Gastroesophageal sphincter (tissue), 4 donors: ENCODE results near the gene FAT1. TPM values are rescaled to one million over a fixed set of nuclear protein-coding genes. Genes with fewer than 3 reads are reported as not detected.

ENCODE experiments used
- ATAC-seq: fragments of 150-250 bp; one replicate; pipeline ENCODE4 v1.9.1; 2016; ENCODE audit warnings: mild to moderate bottlenecking, moderate library complexity
- H3K27ac ChIP-seq, 4 donors: fragments of 200-600 bp; sonication (generic) in 3 of 4; 1 replicate in 3 of 4; 2 replicates in 1 of 4; pipeline ENCODE4 v1.5.1; 2016 to 2019
- H3K27me3 ChIP-seq: fragments of 200-600 bp; sonication (generic); one replicate; pipeline ENCODE4 v1.5.1; 2019
- H3K36me3 ChIP-seq, 2 donors: fragments of 200-600 bp; sonication (generic); one replicate each; pipeline ENCODE4 v1.5.1; 2019; ENCODE audit warnings: control low read depth in 1 of 2
- H3K4me1 ChIP-seq, 3 donors: fragments of 200-600 bp; sonication (generic); 1 replicate in 2 of 3; 2 replicates in 1 of 3; pipeline ENCODE4 v1.5.1; 2016 to 2019; ENCODE audit warnings: control low read depth in 2 of 3
- H3K4me3 ChIP-seq, 2 donors: fragments of 200-600 bp; sonication (generic); one replicate each; pipeline ENCODE4 v1.5.1; 2019; ENCODE audit warnings: mild to moderate bottlenecking in 1 of 2, moderate library complexity in 1 of 2
- H3K9me3 ChIP-seq, 3 donors: fragments of 200-600 bp; sonication (generic); one replicate each; pipeline ENCODE4 v1.5.1; 2017 to 2019; ENCODE audit warnings: control low read depth in 2 of 3
- EP300 ChIP-seq: sonication (generic); formaldehyde crosslinking; IDR thresholded peaks from one replicate; pipeline ENCODE4 v1.6.1; 2017; ENCODE audit warnings: antibody characterized with exemption, mild to moderate bottlenecking
- POLR2A ChIP-seq, 2 donors: fragments of 450-650 bp; IDR thresholded peaks; one replicate each; pipeline ENCODE4 v1.6.1; 2017; ENCODE audit warnings: antibody characterized with exemption in 2 of 2, mild to moderate bottlenecking in 2 of 2, moderate library complexity in 1 of 2
- POLR2AphosphoS5 ChIP-seq: sonication (generic); formaldehyde crosslinking; IDR thresholded peaks from one replicate; pipeline ENCODE4 v1.6.1; 2017; ENCODE audit warnings: antibody characterized with exemption
- WGBS, 2 donors: methylation state at CpG; one replicate each; pipeline ENCODE4 v1.1.5; 2018; ENCODE audit warnings: low coverage in 1 of 2; 5-methylcytosine and 5-hydroxymethylcytosine counted together
- total RNA-seq, 4 donors: library from RNA; depleted of rRNA; stranded (reverse); fragments of >200 nt; gene quantifications; one replicate each; pipeline ENCODE4 v1.1.0, GENCODE V29; 2016
- TF ChIP-seq, protein P1 (sequence below), 4 experiments: fragments of 200-600 bp in 2 of 4; fragments of 450-650 bp in 2 of 4; sonication (generic) in 1 of 4; IDR thresholded peaks; one replicate each; pipeline ENCODE4 v1.5.1; 2017 to 2019; ENCODE audit warnings: antibody characterized with exemption in 4 of 4, mild to moderate bottlenecking in 2 of 4, moderate library complexity in 2 of 4

Gene FAT1
- total RNA-seq, 4 donors from 2014 or later, result 84.4 to 279 (median 154) TPM

GRCh38 chr4:186684220-186684619 lies 39.4 kb downstream of the FAT1 start:
- Histone ChIP-seq H3K36me3 (no peaks in the 10 kb centered on the region), H3K27me3 (no peaks in the 10 kb centered on the region), H3K4me3 (peak overlapping the region; percentile 21 to 31), H3K4me1 (peaks cover 7 to 62% (median 15%) of the 10 kb centered on the region in 3 donors), H3K9me3 (no peaks in the 10 kb centered on the region), H3K27ac (peak overlapping the region; percentile 72 to 91 (median 87))
- WGBS, 2 donors, result 26 to 76% methylated on average over 8 to 12 of the region's 12 CpGs
- TF ChIP-seq, protein P1, sequence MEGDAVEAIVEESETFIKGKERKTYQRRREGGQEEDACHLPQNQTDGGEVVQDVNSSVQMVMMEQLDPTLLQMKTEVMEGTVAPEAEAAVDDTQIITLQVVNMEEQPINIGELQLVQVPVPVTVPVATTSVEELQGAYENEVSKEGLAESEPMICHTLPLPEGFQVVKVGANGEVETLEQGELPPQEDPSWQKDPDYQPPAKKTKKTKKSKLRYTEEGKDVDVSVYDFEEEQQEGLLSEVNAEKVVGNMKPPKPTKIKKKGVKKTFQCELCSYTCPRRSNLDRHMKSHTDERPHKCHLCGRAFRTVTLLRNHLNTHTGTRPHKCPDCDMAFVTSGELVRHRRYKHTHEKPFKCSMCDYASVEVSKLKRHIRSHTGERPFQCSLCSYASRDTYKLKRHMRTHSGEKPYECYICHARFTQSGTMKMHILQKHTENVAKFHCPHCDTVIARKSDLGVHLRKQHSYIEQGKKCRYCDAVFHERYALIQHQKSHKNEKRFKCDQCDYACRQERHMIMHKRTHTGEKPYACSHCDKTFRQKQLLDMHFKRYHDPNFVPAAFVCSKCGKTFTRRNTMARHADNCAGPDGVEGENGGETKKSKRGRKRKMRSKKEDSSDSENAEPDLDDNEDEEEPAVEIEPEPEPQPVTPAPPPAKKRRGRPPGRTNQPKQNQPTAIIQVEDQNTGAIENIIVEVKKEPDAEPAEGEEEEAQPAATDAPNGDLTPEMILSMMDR (IDR thresholded peaks at IDR 0.05), result no peak
- TF ChIP-seq EP300 (no peak), POLR2AphosphoS5 (no peak), POLR2A (IDR thresholded peaks at IDR 0.05) (no peak)
- no peak for ATAC-seq

DNA sequence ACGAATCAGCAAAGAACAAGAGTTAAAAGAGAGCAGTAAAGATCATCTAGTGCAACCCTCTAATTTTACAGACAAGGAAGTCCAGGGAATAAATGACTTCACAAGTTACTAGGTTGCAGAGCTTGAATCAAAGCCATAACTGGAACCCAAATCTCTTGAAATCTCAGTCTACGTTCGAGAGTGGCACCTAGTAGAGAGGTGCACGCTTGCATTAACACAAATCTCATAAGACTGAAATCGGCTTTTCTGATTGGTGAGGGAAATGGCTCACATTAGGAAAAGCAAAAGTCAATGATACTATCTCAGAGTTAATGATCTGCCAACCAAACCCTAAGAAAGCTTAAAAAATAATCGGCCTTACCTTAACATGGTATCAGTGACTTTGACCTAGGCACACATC lies 43.0 kb downstream of the FAT1 start:
- Histone ChIP-seq H3K27me3 (no peaks in the 10 kb centered on the region), H3K9me3 (no peaks in the 10 kb centered on the region), H3K4me1 (peaks cover 13 to 53% (median 17%) of the 10 kb centered on the region in 3 donors), H3K36me3 (no peaks in the 10 kb centered on the region), H3K4me3 (no peak overlapping the region), H3K27ac (peak overlapping the region in 2 of 4 donors; percentile 31 to 47)
- TF ChIP-seq, protein P1 (IDR thresholded peaks at IDR 0.05), result no peak
- TF ChIP-seq POLR2A (IDR thresholded peaks at IDR 0.05) (no peak), EP300 (no peak), POLR2AphosphoS5 (no peak)
- 90 to 92% methylated on average over 6 of the region's 6 CpGs for WGBS, 2 donors
- ATAC-seq, result no peak

DNA sequence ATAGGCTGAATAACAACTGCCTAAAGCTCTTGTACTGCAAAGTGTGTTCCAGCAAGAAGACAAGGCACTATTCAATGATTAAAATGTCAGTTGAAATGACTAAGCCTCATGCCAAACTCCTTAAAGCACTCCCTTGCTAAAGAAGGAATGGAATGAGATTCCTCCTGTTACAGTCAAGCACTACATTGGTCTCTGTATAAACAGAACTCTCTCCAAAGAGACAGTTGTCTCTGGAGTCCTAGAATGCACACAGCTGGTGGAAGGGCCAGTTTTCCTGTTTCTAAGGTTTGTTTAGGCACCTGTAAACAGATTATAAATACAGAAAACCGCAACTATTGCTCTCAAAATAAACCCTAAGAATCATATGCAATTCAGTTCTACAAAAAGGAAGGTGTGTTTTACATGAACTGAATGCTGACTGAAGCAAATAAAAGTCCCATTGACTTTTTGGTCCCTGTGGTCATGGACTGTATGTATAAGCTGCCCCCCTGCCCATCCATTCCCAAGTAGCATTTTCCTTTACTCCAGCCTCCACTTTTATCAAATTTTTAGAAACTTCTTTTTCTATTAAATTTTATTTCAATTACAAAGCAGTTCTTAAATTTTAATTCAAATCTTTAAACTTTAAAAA lies 47.0 kb downstream of the FAT1 start:
- H3K36me3 ChIP-seq, result no peaks in the 10 kb centered on the region
- no peaks in the 10 kb centered on the region for H3K9me3 ChIP-seq
- H3K4me3 ChIP-seq, result no peak overlapping the region
- H3K27me3 ChIP-seq, result no peaks in the 10 kb centered on the region
- H3K27ac ChIP-seq, result peak overlapping the region; percentile 71 to 78 (median 76)
- TF ChIP-seq POLR2AphosphoS5 (peak; percentile 78), POLR2A (IDR thresholded peaks at IDR 0.05) (no peak)
- peaks cover 5 to 47% (median 10%) of the 10 kb centered on the region in 3 donors for H3K4me1 ChIP-seq
- WGBS, 2 donors, result 0 to 27% methylated on average over 1 of the region's 1 CpG
- ATAC-seq, result peak; percentile 91

GRCh38 chr4:186669735-186670134 lies 53.9 kb downstream of the FAT1 start:
- Histone ChIP-seq H3K4me1 (peaks cover 0 to 54% (median 6%) of the 10 kb centered on the region in 3 donors), H3K27me3 (no peaks in the 10 kb centered on the region), H3K9me3 (no peaks in the 10 kb centered on the region), H3K36me3 (no peaks in the 10 kb centered on the region), H3K4me3 (no peak overlapping the region), H3K27ac (peak overlapping the region; percentile 30 to 84 (median 60))
- no peak for ATAC-seq
- TF ChIP-seq, protein P1 (IDR thresholded peaks at IDR 0.05), result no peak
- no peak for TF ChIP-seq POLR2A (IDR thresholded peaks at IDR 0.05)
- no peak for TF ChIP-seq EP300
- no peak for TF ChIP-seq POLR2AphosphoS5
- WGBS, 2 donors, result 6 to 18% methylated on average over 5 of the region's 5 CpGs

DNA sequence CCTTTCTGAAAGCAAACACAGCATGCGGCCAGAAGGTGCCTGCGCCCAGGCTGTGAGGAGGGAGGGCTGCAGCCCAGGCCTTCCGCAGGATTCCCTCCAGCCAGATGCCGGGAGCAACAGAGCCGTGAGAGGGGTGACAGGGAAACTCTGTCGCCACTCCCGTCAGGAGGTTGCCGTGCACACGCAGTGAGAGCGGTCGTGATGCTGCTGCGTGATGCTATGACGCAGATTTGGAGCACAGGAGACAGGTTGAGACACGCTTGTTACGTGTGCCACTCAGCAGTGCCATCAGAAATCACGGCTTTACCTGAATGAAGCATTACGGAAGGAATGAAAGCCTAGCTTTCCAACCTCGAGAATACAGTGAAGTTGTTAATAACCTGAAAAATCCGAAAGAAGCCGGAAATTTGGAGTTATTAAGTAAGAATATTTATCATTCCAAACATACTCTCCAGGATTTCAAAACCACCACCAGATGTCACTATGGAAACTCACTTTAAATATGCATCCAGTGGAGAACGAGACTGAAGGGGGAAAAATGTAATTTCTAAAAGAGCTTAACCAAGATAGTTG lies 54.4 kb downstream of the FAT1 start:
- no peaks in the 10 kb centered on the region for H3K36me3 ChIP-seq
- H3K27ac ChIP-seq, result peak overlapping the region; percentile 19 to 84 (median 60)
- TF ChIP-seq, protein P1 (IDR thresholded peaks at IDR 0.05), result peak; percentile 43 to 61 (median 50)
- TF ChIP-seq EP300, result no peak
- ATAC-seq, result peak; percentile 89
- 14 to 19% methylated on average over 6 to 7 of the region's 21 CpGs for WGBS, 2 donors
- H3K27me3 ChIP-seq, result no peaks in the 10 kb centered on the region
- peak overlapping the region; percentile 2 to 37 for H3K4me3 ChIP-seq
- H3K9me3 ChIP-seq, result no peaks in the 10 kb centered on the region
- H3K4me1 ChIP-seq, result peaks cover 0 to 54% (median 6%) of the 10 kb centered on the region in 3 donors
